ENCODE measurements around the gene DYRK3.
A peak's percentile ranks its signal among the peaks of the same experiment; 100 is the strongest.
"Not testable (repeated sequence)": the region's sequence is repeated elsewhere in the genome, so short reads cannot be mapped to it uniquely, and the experiment has no call there.

DYRK3 gene

DNA sequence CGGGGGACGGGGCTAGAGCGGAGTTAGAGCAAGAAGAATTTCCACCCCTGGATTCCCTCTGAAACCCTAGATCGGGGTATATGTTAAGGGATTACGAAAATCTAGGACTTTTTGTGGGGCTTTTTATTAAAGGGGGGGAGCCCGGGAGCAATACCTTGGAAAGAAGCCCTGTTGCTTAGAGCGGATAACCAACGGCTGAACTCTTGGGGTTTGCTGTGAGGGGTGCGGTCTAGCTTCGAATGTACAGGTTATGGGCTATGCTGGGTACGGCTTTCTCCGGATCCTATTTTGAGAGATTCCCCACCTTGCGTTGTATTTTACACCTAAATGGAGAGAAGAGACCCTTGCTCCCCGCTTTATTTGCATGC, 626 bp downstream of the DYRK3 start:
- DNase-seq (ENCODE audit: low spot score): peak; percentile 48
- ChIA-PET CTCF (interaction anchor here (0.6 to 3.9 kb wide), 11 partner anchors 20 to 233 kb away, joined by 3 to 44 read pairs (median 4); partner anchors contain the start of gene EIF2D), POLR2A (ENCODE audit: low non-redundant PET) (interaction anchor here (0.7 to 2.2 kb wide), 7 partner anchors 8 to 273 kb away, joined by 5 to 16 read pairs (median 6); partner anchors contain the start of gene EIF2D)
- TF ChIP-seq, protein P1, sequence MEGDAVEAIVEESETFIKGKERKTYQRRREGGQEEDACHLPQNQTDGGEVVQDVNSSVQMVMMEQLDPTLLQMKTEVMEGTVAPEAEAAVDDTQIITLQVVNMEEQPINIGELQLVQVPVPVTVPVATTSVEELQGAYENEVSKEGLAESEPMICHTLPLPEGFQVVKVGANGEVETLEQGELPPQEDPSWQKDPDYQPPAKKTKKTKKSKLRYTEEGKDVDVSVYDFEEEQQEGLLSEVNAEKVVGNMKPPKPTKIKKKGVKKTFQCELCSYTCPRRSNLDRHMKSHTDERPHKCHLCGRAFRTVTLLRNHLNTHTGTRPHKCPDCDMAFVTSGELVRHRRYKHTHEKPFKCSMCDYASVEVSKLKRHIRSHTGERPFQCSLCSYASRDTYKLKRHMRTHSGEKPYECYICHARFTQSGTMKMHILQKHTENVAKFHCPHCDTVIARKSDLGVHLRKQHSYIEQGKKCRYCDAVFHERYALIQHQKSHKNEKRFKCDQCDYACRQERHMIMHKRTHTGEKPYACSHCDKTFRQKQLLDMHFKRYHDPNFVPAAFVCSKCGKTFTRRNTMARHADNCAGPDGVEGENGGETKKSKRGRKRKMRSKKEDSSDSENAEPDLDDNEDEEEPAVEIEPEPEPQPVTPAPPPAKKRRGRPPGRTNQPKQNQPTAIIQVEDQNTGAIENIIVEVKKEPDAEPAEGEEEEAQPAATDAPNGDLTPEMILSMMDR (conservative IDR thresholded peaks at IDR 0.05; ENCODE audit: low read depth): no peak
- H3K27ac ChIP-seq: peak overlapping the region; percentile 89

DNA sequence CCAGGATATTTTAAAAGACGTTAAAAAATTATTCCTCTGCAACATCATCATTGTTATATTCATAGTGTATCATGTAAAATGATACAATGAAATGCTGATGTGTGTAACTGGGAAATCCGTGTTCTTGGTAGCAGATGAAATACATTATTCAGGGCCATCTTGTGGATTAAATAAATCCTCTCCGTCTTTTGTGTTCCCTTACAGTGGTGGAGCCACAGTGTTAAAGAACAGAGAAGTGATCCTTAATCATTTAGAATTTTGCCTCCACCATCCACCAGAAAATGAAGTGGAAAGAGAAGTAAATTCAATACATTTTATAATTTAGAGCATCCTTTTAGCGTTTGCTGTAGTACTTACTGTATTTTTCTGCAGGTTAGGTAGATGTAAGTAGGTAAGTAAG, 1.3 kb downstream of the DYRK3 start:
- ChIA-PET CTCF (no interaction called here), POLR2A (ENCODE audit: low non-redundant PET) (interaction anchor here (2.2 kb wide), 1 partner anchor 11 kb away, joined by 6 read pairs; no protein-coding TSS in a partner anchor)
- DNase-seq (ENCODE audit: low spot score): no peak
- H3K27ac ChIP-seq: no peak overlapping the region
- TF ChIP-seq, protein P1 (conservative IDR thresholded peaks at IDR 0.05; ENCODE audit: low read depth): no peak

DNA sequence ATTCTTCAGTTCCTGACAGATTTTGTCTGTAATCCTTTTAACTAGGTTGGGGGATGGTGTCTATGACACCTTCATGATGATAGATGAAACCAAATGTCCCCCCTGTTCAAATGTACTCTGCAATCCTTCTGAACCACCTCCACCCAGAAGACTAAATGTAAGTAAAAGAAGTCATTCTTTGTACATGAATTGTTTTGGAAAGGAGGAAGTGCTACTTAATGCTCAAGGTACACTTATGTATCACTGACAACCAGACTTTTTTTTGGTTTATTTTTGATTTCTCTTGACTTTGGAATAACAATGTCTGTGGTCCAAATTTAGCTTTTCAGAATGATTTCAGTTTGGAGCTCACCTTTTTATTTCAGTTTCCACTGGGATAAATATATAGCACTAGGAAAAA, 2.3 kb downstream of the DYRK3 start:
- CTCF ChIA-PET: interaction anchor here (0.7 to 2.5 kb wide), 2 partner anchors 8 to 27 kb away, joined by 3 to 9 read pairs; no protein-coding TSS in a partner anchor
- no peak for DNase-seq (ENCODE audit: low spot score)
- H3K27ac ChIP-seq: no peak overlapping the region
- POLR2A ChIA-PET (ENCODE audit: low non-redundant PET): no interaction called here
- TF ChIP-seq, protein P1 (conservative IDR thresholded peaks at IDR 0.05; ENCODE audit: low read depth): no peak

DNA sequence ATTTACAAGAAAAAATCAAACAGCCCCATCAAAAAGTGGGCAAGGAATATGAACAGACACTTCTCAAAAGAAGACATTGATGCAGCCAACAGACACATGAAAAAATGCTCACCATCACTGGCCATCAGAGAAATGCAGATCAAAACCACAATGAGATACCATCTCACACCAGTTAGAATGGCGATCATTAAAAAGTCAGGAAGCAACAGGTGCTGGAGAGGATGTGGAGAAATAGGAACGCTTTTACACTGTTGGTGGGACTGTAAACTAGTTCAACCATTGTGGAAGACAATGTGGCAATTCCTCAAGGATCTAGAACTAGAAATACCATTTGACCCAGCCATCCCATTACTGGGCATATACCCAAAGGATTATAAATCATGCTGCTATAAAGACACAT, 6.7 kb downstream of the DYRK3 start:
- H3K27ac ChIP-seq; POLR2A ChIA-PET (ENCODE audit: low non-redundant PET); DNase-seq (ENCODE audit: low spot score); CTCF ChIA-PET: not testable (repeated sequence)

DNA sequence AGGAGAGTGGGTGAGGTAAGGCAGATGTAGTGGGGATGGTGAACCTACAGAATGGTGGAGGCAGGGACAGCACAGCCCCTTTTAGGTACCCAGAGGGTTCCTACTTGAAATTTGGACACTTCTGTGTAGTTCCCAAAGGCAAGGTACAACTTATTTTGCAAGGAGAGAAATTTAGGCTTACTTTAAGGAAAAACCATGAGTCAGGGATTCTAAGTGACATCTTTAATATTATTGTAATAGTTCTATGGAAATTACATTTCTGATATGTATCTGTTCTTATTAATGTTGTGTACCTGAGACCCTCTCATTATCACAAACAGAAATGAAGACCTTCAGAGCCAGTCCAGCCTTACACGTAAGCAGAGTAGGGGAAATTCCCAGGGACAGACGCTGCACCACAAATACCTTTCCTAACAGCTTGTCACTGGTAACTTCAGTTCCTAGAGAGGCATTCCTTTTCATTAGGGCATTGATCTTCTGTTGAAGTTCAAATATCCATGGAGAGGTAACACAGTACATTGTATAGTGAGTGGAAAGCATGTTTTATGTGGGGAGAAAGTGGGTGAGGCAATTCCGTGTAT, 7.9 kb downstream of the DYRK3 start:
- TF ChIP-seq, protein P1 (conservative IDR thresholded peaks at IDR 0.05; ENCODE audit: low read depth): no peak
- no peak for DNase-seq (ENCODE audit: low spot score)
- CTCF ChIA-PET: no interaction called here
- no peak overlapping the region for H3K27ac ChIP-seq
- POLR2A ChIA-PET (ENCODE audit: low non-redundant PET): interaction anchor here (0.6 kb wide), 3 partner anchors 8 to 141 kb away, joined by 3 to 9 read pairs (median 5); partner anchors contain the start of gene DYRK3

DNA sequence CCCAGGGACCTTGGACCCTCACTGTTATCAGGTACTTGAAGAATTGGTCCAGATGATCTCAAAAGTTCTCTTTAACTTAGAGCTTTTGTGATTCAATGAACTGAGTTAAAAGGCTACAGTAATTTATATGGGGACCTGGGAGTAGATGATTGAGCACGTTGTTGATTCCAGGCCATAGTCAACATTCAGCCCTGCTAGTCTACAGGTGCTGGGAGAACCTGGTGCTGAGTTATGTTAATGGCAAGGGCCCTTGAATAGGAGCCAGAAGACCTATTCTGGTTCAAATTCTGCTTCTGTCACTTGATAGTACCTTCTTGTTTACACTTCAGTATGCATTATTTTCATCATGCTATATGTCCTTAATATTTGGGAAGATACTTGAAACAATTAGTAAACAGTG, 11.2 kb downstream of the DYRK3 start:
- POLR2A ChIA-PET (ENCODE audit: low non-redundant PET): no interaction called here
- DNase-seq (ENCODE audit: low spot score): no peak
- CTCF ChIA-PET: interaction anchor here (0.6 to 0.8 kb wide), 3 partner anchors 14 to 151 kb away, joined by 3 read pairs; no protein-coding TSS in a partner anchor

DNA sequence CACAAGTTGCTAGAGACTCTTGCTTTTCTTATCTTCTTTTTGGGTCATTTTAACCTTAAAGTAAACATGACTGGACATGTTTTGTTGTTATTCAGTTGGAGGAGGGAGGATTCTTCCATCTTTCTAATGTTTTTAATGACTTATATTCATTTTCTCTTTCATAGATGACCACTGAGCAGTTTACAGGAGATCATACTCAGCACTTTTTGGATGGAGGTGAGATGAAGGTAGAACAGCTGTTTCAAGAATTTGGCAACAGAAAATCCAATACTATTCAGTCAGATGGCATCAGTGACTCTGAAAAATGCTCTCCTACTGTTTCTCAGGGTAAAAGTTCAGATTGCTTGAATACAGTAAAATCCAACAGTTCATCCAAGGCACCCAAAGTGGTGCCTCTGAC, 11.9 kb downstream of the DYRK3 start:
- POLR2A ChIA-PET (ENCODE audit: low non-redundant PET): interaction anchor here (1.1 kb wide), 1 partner anchor 12 kb away, joined by 6 read pairs; the partner anchor contains the start of gene DYRK3

More for the DNA sequence above, 11.2 kb downstream of the DYRK3 start:
- TF ChIP-seq, protein P1 (conservative IDR thresholded peaks at IDR 0.05; ENCODE audit: low read depth): no peak
- no peak overlapping the region for H3K27ac ChIP-seq

More for the DNA sequence above, 11.9 kb downstream of the DYRK3 start:
- CTCF ChIA-PET: interaction anchor here (0.6 to 4.3 kb wide), 5 partner anchors 9 to 43 kb away, joined by 3 to 32 read pairs (median 5); no protein-coding TSS in a partner anchor
- no peak for DNase-seq (ENCODE audit: low spot score)
- TF ChIP-seq, protein P1 (conservative IDR thresholded peaks at IDR 0.05; ENCODE audit: low read depth): no peak
- H3K27ac ChIP-seq: no peak overlapping the region

All from RWPE1 (cell line).